Esophagus muscularis mucosa (tissue), 4 donors: ENCODE data around the gene PPP1R12B. TPM values are rescaled to one million over a fixed set of nuclear protein-coding genes. Genes with fewer than 3 reads are reported as not detected.
"Not testable (repeated sequence)": the region's sequence is repeated elsewhere in the genome, so short reads cannot be mapped to it uniquely, and the experiment has no call there.

Experiments
- DNase-seq: peaks from one replicate; pipeline ENCODE4 v3.0.0-alpha.2; 2017; ENCODE audit errors: extremely low spot score
- H3K27ac ChIP-seq, 4 donors: fragments of 200-600 bp; sonication (generic); replicated peaks in 1 of 4; 1 replicate in 3 of 4; 2 replicates in 1 of 4; pipeline ENCODE4 v1.5.1; 2016 to 2019; ENCODE audit warnings: mild to moderate bottlenecking in 1 of 4
- H3K27me3 ChIP-seq, 4 donors: fragments of 200-600 bp; sonication (generic); one replicate each; pipeline versions ENCODE4 v1.5.1 to v1.6.0; 2016 to 2019
- H3K36me3 ChIP-seq, 4 donors: fragments of 200-600 bp; sonication (generic); one replicate each; pipeline ENCODE4 v1.5.1; 2016 to 2019
- H3K4me1 ChIP-seq, 4 donors: fragments of 200-600 bp; sonication (generic); one replicate each; pipeline ENCODE4 v1.5.1; 2016 to 2019
- H3K4me3 ChIP-seq, 4 donors: fragments of 200-600 bp; sonication (generic); 1 replicate in 2 of 4; 2 replicates in 2 of 4; pipeline ENCODE4 v1.5.1; 2016 to 2019; ENCODE audit warnings: mild to moderate bottlenecking in 4 of 4, moderate library complexity in 1 of 4
- H3K9me3 ChIP-seq, 4 donors: fragments of 200-600 bp; sonication (generic); 1 replicate in 3 of 4; 2 replicates in 1 of 4; pipeline ENCODE4 v1.5.1; 2016 to 2019
- CTCF ChIP-seq, 3 experiments: fragments of 200-600 bp in 2 of 3; fragments of 450-650 bp in 1 of 3; sonication (generic) in 2 of 3; IDR thresholded peaks; one replicate each; pipeline ENCODE4 v1.5.1; 2017 to 2019; ENCODE audit warnings: antibody characterized with exemption in 3 of 3, mild to moderate bottlenecking in 2 of 3, moderate library complexity in 1 of 3
- EP300 ChIP-seq: sonication (generic); formaldehyde crosslinking; IDR thresholded peaks from one replicate; pipeline ENCODE4 v1.6.1; 2017; ENCODE audit warnings: antibody characterized with exemption
- POLR2A ChIP-seq: fragments of 450-650 bp; IDR thresholded peaks from one replicate; pipeline ENCODE4 v1.6.1; 2017; ENCODE audit warnings: antibody characterized with exemption, moderate library complexity, mild to moderate bottlenecking, low read depth
- POLR2AphosphoS5 ChIP-seq, 2 donors: sonication (generic); formaldehyde crosslinking; IDR thresholded peaks; one replicate each; pipeline ENCODE4 v1.6.1; 2017; ENCODE audit warnings: antibody characterized with exemption in 2 of 2
- WGBS: methylation state at CpG from one replicate; pipeline ENCODE4 v1.1.5; 2018; 5-methylcytosine and 5-hydroxymethylcytosine counted together
- intact Hi-C: fragments of 100-400 bp; cut with DNase I; formaldehyde crosslinking; loops from one replicate; pipeline ENCODE4 v1.15.1; 2023
- total RNA-seq, 4 donors: library from RNA; depleted of rRNA; stranded (reverse); fragments of >200 nt; gene quantifications; one replicate each; pipeline versions ENCODE4 v1.1.0 to v1.2.1, GENCODE V29; 2016

PPP1R12B gene
- total RNA-seq, 4 donors from 2014 or later: 692 to 1,262 (median 949) TPM

GRCh38 chr1:202416641-202417040 lies 68.1 kb downstream of the PPP1R12B start:
- H3K4me3 ChIP-seq: no peak overlapping the region
- DNase-seq: no peak
- no peaks in the 10 kb centered on the region for H3K9me3 ChIP-seq
- peaks cover 18 to 26% (median 23%) of the 10 kb centered on the region in 4 donors for H3K4me1 ChIP-seq
- H3K27me3 ChIP-seq: no peaks in the 10 kb centered on the region
- intact Hi-C loops: loop anchor here (10.0 kb wide), 1 partner anchor 72 kb away; the partner anchor contains the start of genes PPP1R12B and UBE2T
- TF ChIP-seq EP300 (no peak), POLR2AphosphoS5 (IDR thresholded peaks at IDR 0.05) (no peak), POLR2A (no peak), CTCF (IDR thresholded peaks at IDR 0.05) (no peak)
- 50% methylated on average over 1 of the region's 1 CpG for WGBS
- H3K36me3 ChIP-seq: no peaks in the 10 kb centered on the region
- H3K27ac ChIP-seq: no peak overlapping the region

GRCh38 chr1:202417141-202417540 lies 68.6 kb downstream of the PPP1R12B start:
- H3K27me3 ChIP-seq: not testable (repeated sequence)

GRCh38 chr1:202417762-202418201 lies 69.3 kb downstream of the PPP1R12B start:
- not testable (repeated sequence) for DNase-seq, H3K36me3 ChIP-seq, H3K27me3 ChIP-seq, H3K9me3 ChIP-seq, H3K4me3 ChIP-seq
- intact Hi-C loops: loop anchor here (10.0 kb wide), 1 partner anchor 73 kb away; the partner anchor contains the start of genes PPP1R12B and UBE2T
- peaks cover 17 to 22% (median 20%) of the 10 kb centered on the region in 4 donors for H3K4me1 ChIP-seq
- H3K27ac ChIP-seq: peak overlapping the region in 1 of 4 donors; percentile 9

More at GRCh38 chr1:202417141-202417540, 68.6 kb downstream of the PPP1R12B start:
- intact Hi-C loops: loop anchor here (10.0 kb wide), 1 partner anchor 72 kb away; the partner anchor contains the start of genes PPP1R12B and UBE2T
- 69% methylated on average over 4 of the region's 4 CpGs for WGBS
- peak overlapping the region in 1 of 4 donors; percentile 6 for H3K27ac ChIP-seq
- not testable (repeated sequence) for H3K4me3 ChIP-seq, H3K9me3 ChIP-seq, DNase-seq, H3K36me3 ChIP-seq
- peaks cover 17 to 23% (median 21%) of the 10 kb centered on the region in 4 donors for H3K4me1 ChIP-seq

GRCh38 chr1:202419731-202420130 lies 71.2 kb downstream of the PPP1R12B start:
- Histone ChIP-seq H3K4me1 (peaks cover 17 to 22% (median 20%) of the 10 kb centered on the region in 4 donors), H3K36me3 (peaks cover 0 to 15% (median 6%) of the 10 kb centered on the region in 4 donors)
- intact Hi-C loops: loop anchor here (10.0 kb wide), 1 partner anchor 75 kb away; the partner anchor contains the start of genes PPP1R12B and UBE2T
- H3K9me3 ChIP-seq, H3K4me3 ChIP-seq, H3K27ac ChIP-seq, H3K27me3 ChIP-seq, DNase-seq: not testable (repeated sequence)
- WGBS: 92% methylated on average over 3 of the region's 3 CpGs

GRCh38 chr1:202420422-202421094 lies 72.1 kb downstream of the PPP1R12B start:
- H3K4me3 ChIP-seq, H3K9me3 ChIP-seq, intact Hi-C loops, DNase-seq, H3K27me3 ChIP-seq, H3K27ac ChIP-seq: not testable (repeated sequence)
- peaks cover 17 to 22% (median 20%) of the 10 kb centered on the region in 4 donors for H3K4me1 ChIP-seq
- WGBS: 93% methylated on average over 3 of the region's 3 CpGs
- H3K36me3 ChIP-seq: peaks cover 0 to 16% (median 9%) of the 10 kb centered on the region in 4 donors

GRCh38 chr1:202422709-202423108 lies 74.2 kb downstream of the PPP1R12B start:
- H3K27me3 ChIP-seq, H3K27ac ChIP-seq, intact Hi-C loops, H3K9me3 ChIP-seq, DNase-seq, H3K4me3 ChIP-seq: not testable (repeated sequence)
- H3K4me1 ChIP-seq: peaks cover 8 to 10% (median 9%) of the 10 kb centered on the region in 4 donors
- H3K36me3 ChIP-seq: peaks cover 0 to 27% (median 13%) of the 10 kb centered on the region in 4 donors

- H3K27ac ChIP-seq, DNase-seq, H3K27me3 ChIP-seq, H3K4me1 ChIP-seq, H3K4me3 ChIP-seq, H3K9me3 ChIP-seq, intact Hi-C loops: not testable (repeated sequence)
- 92% methylated on average over 5 of the region's 5 CpGs for WGBS
- H3K36me3 ChIP-seq: peaks cover 0 to 29% (median 13%) of the 10 kb centered on the region in 4 donors
Observed at GRCh38 chr1:202424260-202424659, 75.8 kb downstream of the PPP1R12B start.

GRCh38 chr1:202430111-202430510 lies 81.6 kb downstream of the PPP1R12B start:
- WGBS: 95% methylated on average over 1 of the region's 1 CpG
- H3K4me3 ChIP-seq, H3K27ac ChIP-seq, H3K4me1 ChIP-seq, H3K9me3 ChIP-seq, H3K27me3 ChIP-seq, intact Hi-C loops, DNase-seq: not testable (repeated sequence)
- H3K36me3 ChIP-seq: peaks cover 4 to 71% (median 41%) of the 10 kb centered on the region in 4 donors

GRCh38 chr1:202432338-202432737 lies 83.8 kb downstream of the PPP1R12B start:
- H3K9me3 ChIP-seq, H3K27ac ChIP-seq, intact Hi-C loops, H3K4me3 ChIP-seq, H3K4me1 ChIP-seq, DNase-seq, H3K27me3 ChIP-seq: not testable (repeated sequence)
- H3K36me3 ChIP-seq: peaks cover 11 to 79% (median 51%) of the 10 kb centered on the region in 4 donors
- 67% methylated on average over 2 of the region's 2 CpGs for WGBS
